Activated CD4-positive, CD25-positive, alpha-beta regulatory T cell treated with anti-CD3 and anti-CD28 coated beads, Interleukin-2, amount 50 U/mL, for 24 hours (primary cell): ENCODE measurements around the gene LYRM4.
"Not testable (repeated sequence)": the region's sequence is repeated elsewhere in the genome, so short reads cannot be mapped to it uniquely, and the experiment has no call there.

Source experiments
- ATAC-seq, 2 donors: fragments of 150-1000 bp; cut with Tn5 transposase; one replicate each; pipeline ENCODE4 v1.10.0; 2021; ENCODE audit warnings: mild to moderate bottlenecking in 1 of 2, moderate library complexity in 1 of 2

The LYRM4 gene

GRCh38 chr6:5071216-5071615 lies 189.5 kb downstream of the LYRM4 start:
- ATAC-seq = no peak

GRCh38 chr6:5068153-5068751 lies 192.5 kb downstream of the LYRM4 start:
- ATAC-seq = no peak

- no peak for ATAC-seq
Measured at GRCh38 chr6:5067305-5067704, 193.4 kb downstream of the LYRM4 start.

GRCh38 chr6:5066456-5067093 lies 194.2 kb downstream of the LYRM4 start:
- ATAC-seq = no peak

- no peak for ATAC-seq
Measured at GRCh38 chr6:5063617-5064016, 197.1 kb downstream of the LYRM4 start.

- ATAC-seq = no peak
Measured at GRCh38 chr6:5061152-5061551, 199.6 kb downstream of the LYRM4 start.

- not testable (repeated sequence) for ATAC-seq
Measured at GRCh38 chr6:5060439-5060838, 200.3 kb downstream of the LYRM4 start.

- ATAC-seq = no peak
Measured at GRCh38 chr6:5059036-5059896, 201.5 kb downstream of the LYRM4 start.
